ENCODE data around the gene RAD51B.
A peak's percentile ranks its signal among the peaks of the same experiment; 100 is the strongest.

RAD51B gene

GRCh38 chr14:68084256-68084655, 264.7 kb downstream of the RAD51B start:
- peak; percentile 17 for TF ChIP-seq CTCF (IDR thresholded peaks at IDR 0.05; ENCODE audit: insufficient read depth, low read depth, low read length, missing control alignments)
- DNase-seq (ENCODE audit: low read depth), result peak; percentile 31
- H3K4me3 ChIP-seq (ENCODE audit: low read depth, low read length), result no peak overlapping the region

GRCh38 chr14:68085742-68086141, 266.2 kb downstream of the RAD51B start:
- DNase-seq (ENCODE audit: low read depth), result no peak
- TF ChIP-seq CTCF (IDR thresholded peaks at IDR 0.05; ENCODE audit: insufficient read depth, low read depth, low read length, missing control alignments), result no peak
- H3K4me3 ChIP-seq (ENCODE audit: low read depth, low read length), result no peak overlapping the region

- no peak overlapping the region for H3K4me3 ChIP-seq (ENCODE audit: low read depth, low read length)
- no peak for TF ChIP-seq CTCF (IDR thresholded peaks at IDR 0.05; ENCODE audit: insufficient read depth, low read depth, low read length, missing control alignments)
- DNase-seq (ENCODE audit: low read depth), result no peak
Measured at GRCh38 chr14:68088451-68088854, 268.9 kb downstream of the RAD51B start.

- no peak overlapping the region for H3K4me3 ChIP-seq (ENCODE audit: low read depth, low read length)
- no peak for DNase-seq (ENCODE audit: low read depth)
- no peak for TF ChIP-seq CTCF (IDR thresholded peaks at IDR 0.05; ENCODE audit: insufficient read depth, low read depth, low read length, missing control alignments)
Measured at GRCh38 chr14:68089146-68089731, 269.7 kb downstream of the RAD51B start.

GRCh38 chr14:68094158-68094557, 274.6 kb downstream of the RAD51B start:
- TF ChIP-seq CTCF (IDR thresholded peaks at IDR 0.05; ENCODE audit: insufficient read depth, low read depth, low read length, missing control alignments), result no peak
- no peak for DNase-seq (ENCODE audit: low read depth)

GRCh38 chr14:68094752-68095151, 275.2 kb downstream of the RAD51B start:
- H3K4me3 ChIP-seq (ENCODE audit: low read depth, low read length), result no peak overlapping the region
- TF ChIP-seq CTCF (IDR thresholded peaks at IDR 0.05; ENCODE audit: insufficient read depth, low read depth, low read length, missing control alignments), result no peak
- no peak for DNase-seq (ENCODE audit: low read depth)

More at GRCh38 chr14:68094158-68094557, 274.6 kb downstream of the RAD51B start:
- no peak overlapping the region for H3K4me3 ChIP-seq (ENCODE audit: low read depth, low read length)

GRCh38 chr14:68097727-68098126, 278.1 kb downstream of the RAD51B start:
- DNase-seq (ENCODE audit: low read depth), result no peak
- TF ChIP-seq CTCF (IDR thresholded peaks at IDR 0.05; ENCODE audit: insufficient read depth, low read depth, low read length, missing control alignments), result no peak
- H3K4me3 ChIP-seq (ENCODE audit: low read depth, low read length), result no peak overlapping the region

Measured in GM12865 (cell line).